CD14-positive monocyte (primary cell): ENCODE results near the gene STON2. TPM values are rescaled to one million over a fixed set of nuclear protein-coding genes. Genes with fewer than 3 reads are reported as not detected.

ENCODE experiments used
- DNase-seq, 3 donors: peaks; one replicate each; pipeline ENCODE4 v3.0.0-alpha.2; 2011 to 2022
- H2AFZ ChIP-seq: 2 replicates; pipeline ENCODE4 v1.6.0; 2012; ENCODE audit warnings: mild to moderate bottlenecking, low read depth, low read length, inconsistent platforms; ENCODE audit not compliant: insufficient read depth, poor library complexity, severe bottlenecking
- H3K27ac ChIP-seq, 2 donors: 1 replicate in 1 of 2; 2 replicates in 1 of 2; pipeline ENCODE4 v1.5.1; 2012 to 2013; ENCODE audit warnings: low read length in 2 of 2, control low read depth in 1 of 2, inconsistent platforms in 1 of 2, low read depth in 1 of 2, mild to moderate bottlenecking in 1 of 2
- H3K27me3 ChIP-seq, 2 donors: one replicate each; pipeline versions ENCODE4 v1.6.0 to v1.6.1; 2011 to 2013; ENCODE audit warnings: low read length in 2 of 2; ENCODE audit not compliant: control insufficient read depth in 2 of 2, insufficient read depth in 2 of 2
- H3K36me3 ChIP-seq, 2 donors: replicated peaks in 1 of 2; 1 replicate in 1 of 2; 2 replicates in 1 of 2; pipeline versions ENCODE4 v1.5.1 to v1.6.1; 2012 to 2013; ENCODE audit warnings: low read length in 2 of 2, control low read depth in 1 of 2, inconsistent platforms in 1 of 2, mild to moderate bottlenecking in 1 of 2; ENCODE audit not compliant: insufficient read depth in 2 of 2, control insufficient read depth in 1 of 2
- H3K4me1 ChIP-seq, 2 donors: 1 replicate in 1 of 2; 2 replicates in 1 of 2; pipeline versions ENCODE4 v1.5.1 to v1.6.1; 2012 to 2013; ENCODE audit warnings: low read length in 2 of 2, control low read depth in 1 of 2, inconsistent platforms in 1 of 2, mild to moderate bottlenecking in 1 of 2, moderate library complexity in 1 of 2; ENCODE audit not compliant: insufficient read depth in 2 of 2, control insufficient read depth in 1 of 2
- H3K4me2 ChIP-seq: replicated peaks from 2 replicates; pipeline ENCODE3; 2012; ENCODE audit warnings: low read length, moderate library complexity, mild to moderate bottlenecking; ENCODE audit not compliant: poor library complexity, severe bottlenecking; ENCODE audit errors: extremely low read depth
- H3K4me3 ChIP-seq, 3 experiments: fragments of 200-600 bp in 1 of 3; sonication (generic) in 1 of 3; replicated peaks in 1 of 3; 1 replicate in 2 of 3; 2 replicates in 1 of 3; pipeline ENCODE4 v1.5.1; 2011 to 2013; ENCODE audit warnings: low read length in 3 of 3, mild to moderate bottlenecking in 3 of 3, control low read depth in 2 of 3, low read depth in 2 of 3, inconsistent platforms in 1 of 3, moderate library complexity in 1 of 3
- H3K79me2 ChIP-seq: 2 replicates; pipeline ENCODE4 v1.6.0; 2012; ENCODE audit warnings: mild to moderate bottlenecking, control low read depth, inconsistent platforms, low read length, moderate library complexity; ENCODE audit not compliant: insufficient read depth
- H3K9ac ChIP-seq: 2 replicates; pipeline ENCODE4 v1.6.0; 2017; ENCODE audit warnings: low read length, mild to moderate bottlenecking; ENCODE audit not compliant: insufficient read depth, poor library complexity, severe bottlenecking
- H3K9me3 ChIP-seq, 2 donors: replicated peaks in 1 of 2; 1 replicate in 1 of 2; 2 replicates in 1 of 2; pipeline versions ENCODE4 v1.5.1 to v1.6.1; 2012 to 2013; ENCODE audit warnings: low read length in 2 of 2, control low read depth in 1 of 2; ENCODE audit not compliant: control insufficient read depth in 1 of 2, insufficient read depth in 1 of 2
- H4K20me1 ChIP-seq: 2 replicates; pipeline ENCODE4 v1.6.0; 2012; ENCODE audit warnings: mild to moderate bottlenecking, low read length, control low read depth, moderate library complexity; ENCODE audit not compliant: insufficient read depth
- H3K27ac Mint-ChIP-seq, 7 donors: one replicate each; pipeline ENCODE4 v1.8.0; 2020; ENCODE audit warnings: mild to moderate bottlenecking in 7 of 7, mixed read lengths in 7 of 7, moderate library complexity in 6 of 7, inconsistent platforms in 2 of 7
- H3K27me3 Mint-ChIP-seq, 3 donors: one replicate each; pipeline ENCODE4 v1.8.0; 2021 to 2022; ENCODE audit warnings: low read depth in 3 of 3, mild to moderate bottlenecking in 3 of 3, mixed read lengths in 3 of 3, moderate library complexity in 3 of 3, inconsistent platforms in 1 of 3
- H3K36me3 Mint-ChIP-seq, 2 donors: one replicate each; pipeline ENCODE4 v1.8.0; 2020; ENCODE audit warnings: mixed read lengths in 2 of 2, inconsistent platforms in 1 of 2, mild to moderate bottlenecking in 1 of 2
- H3K4me1 Mint-ChIP-seq: one replicate; pipeline ENCODE4 v1.8.0; 2020; ENCODE audit warnings: mild to moderate bottlenecking, mixed read lengths
- H3K4me3 Mint-ChIP-seq, 2 donors: one replicate each; pipeline ENCODE4 v1.8.0; 2020; ENCODE audit warnings: mild to moderate bottlenecking in 2 of 2, mixed read lengths in 2 of 2, moderate library complexity in 1 of 2
- H3K9me3 Mint-ChIP-seq, 7 donors: one replicate each; pipeline ENCODE4 v1.8.0; 2020 to 2022; ENCODE audit warnings: mixed read lengths in 7 of 7, mild to moderate bottlenecking in 6 of 7, moderate library complexity in 6 of 7, inconsistent platforms in 2 of 7
- WGBS: methylation state at CpG from one replicate; pipeline ENCODE4 v1.1.5; 2013; ENCODE audit warnings: missing lambda C conversion rate; ENCODE audit not compliant: insufficient coverage; 5-methylcytosine and 5-hydroxymethylcytosine counted together
- intact Hi-C, 2 donors: fragments of 100-400 bp; cut with micrococcal nuclease; formaldehyde crosslinking; loops; one replicate each; pipeline versions ENCODE4 v1.15.0 to v1.15.1; 2023
- polyA plus RNA-seq, 3 donors: library from polyadenylated mRNA; depleted of rRNA in 1 of 3; unstranded in 2 of 3; stranded (reverse) in 1 of 3; fragments of 300-500 nt in 2 of 3; fragments of >200 nt in 1 of 3; fragmentation: Illumina TruSeq in 2 of 3; gene quantifications; 1 replicate in 2 of 3; 2 replicates in 1 of 3; pipeline ENCODE4 v1.2.3, GENCODE V29; 2012 to 2021
- TF ChIP-seq, protein P1 (sequence below): fragments of 200-600 bp; IDR thresholded peaks from one replicate; pipeline ENCODE4 v1.8.0; 2022; ENCODE audit warnings: antibody characterized with exemption, mild to moderate bottlenecking

STON2 gene
- polyA plus RNA-seq, 3 donors, result 1.6 to 3.2 (median 2.1) TPM

DNA sequence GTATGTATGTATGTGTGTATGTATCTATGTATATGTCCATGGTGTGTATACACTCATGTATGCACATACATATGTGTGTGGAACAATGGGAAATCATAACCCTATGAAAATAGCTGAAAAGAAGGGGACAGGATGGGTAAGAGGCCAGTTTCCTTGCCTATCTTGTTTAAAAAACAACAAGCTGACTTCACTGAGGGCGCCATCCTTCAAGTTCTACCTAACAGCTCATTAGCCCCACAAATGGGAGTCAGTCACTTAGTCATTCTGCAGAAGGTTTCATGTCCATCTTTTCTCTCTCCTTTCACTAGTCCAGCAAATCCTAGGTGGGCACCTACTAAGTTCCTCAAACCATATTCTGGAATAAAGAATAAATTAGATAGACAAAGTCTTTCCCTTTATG, 14.7 kb downstream of the STON2 start:
- no CpG with 5 or more reads among the region's 1 CpG for WGBS
- Mint-ChIP-seq H3K27ac (no peak overlapping the region), H3K4me3 (no peak overlapping the region), H3K4me1 (peaks cover 6% of the 10 kb centered on the region), H3K36me3 (peaks cover 0 to 1% of the 10 kb centered on the region in 2 donors), H3K27me3 (peaks cover 6 to 33% (median 29%) of the 10 kb centered on the region in 3 donors), H3K9me3 (peaks cover 0 to 4% (median 0%) of the 10 kb centered on the region in 7 donors)
- Histone ChIP-seq H3K27me3 (peaks cover 2 to 16% of the 10 kb centered on the region in 2 donors), H2AFZ (no peak overlapping the region), H4K20me1 (no peaks in the 10 kb centered on the region), H3K4me2 (no peak overlapping the region), H3K9me3 (no peaks in the 10 kb centered on the region), H3K27ac (no peak overlapping the region), H3K79me2 (no peaks in the 10 kb centered on the region), H3K4me3 (no peak overlapping the region), H3K4me1 (no peaks in the 10 kb centered on the region), H3K9ac (no peak overlapping the region), H3K36me3 (no peaks in the 10 kb centered on the region)
- DNase-seq, result no peak
- intact Hi-C loops, result loop anchor here (10.0 kb wide), 1 partner anchor 49 kb away; no protein-coding TSS in a partner anchor
- TF ChIP-seq, protein P1, sequence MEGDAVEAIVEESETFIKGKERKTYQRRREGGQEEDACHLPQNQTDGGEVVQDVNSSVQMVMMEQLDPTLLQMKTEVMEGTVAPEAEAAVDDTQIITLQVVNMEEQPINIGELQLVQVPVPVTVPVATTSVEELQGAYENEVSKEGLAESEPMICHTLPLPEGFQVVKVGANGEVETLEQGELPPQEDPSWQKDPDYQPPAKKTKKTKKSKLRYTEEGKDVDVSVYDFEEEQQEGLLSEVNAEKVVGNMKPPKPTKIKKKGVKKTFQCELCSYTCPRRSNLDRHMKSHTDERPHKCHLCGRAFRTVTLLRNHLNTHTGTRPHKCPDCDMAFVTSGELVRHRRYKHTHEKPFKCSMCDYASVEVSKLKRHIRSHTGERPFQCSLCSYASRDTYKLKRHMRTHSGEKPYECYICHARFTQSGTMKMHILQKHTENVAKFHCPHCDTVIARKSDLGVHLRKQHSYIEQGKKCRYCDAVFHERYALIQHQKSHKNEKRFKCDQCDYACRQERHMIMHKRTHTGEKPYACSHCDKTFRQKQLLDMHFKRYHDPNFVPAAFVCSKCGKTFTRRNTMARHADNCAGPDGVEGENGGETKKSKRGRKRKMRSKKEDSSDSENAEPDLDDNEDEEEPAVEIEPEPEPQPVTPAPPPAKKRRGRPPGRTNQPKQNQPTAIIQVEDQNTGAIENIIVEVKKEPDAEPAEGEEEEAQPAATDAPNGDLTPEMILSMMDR, result no peak

DNA sequence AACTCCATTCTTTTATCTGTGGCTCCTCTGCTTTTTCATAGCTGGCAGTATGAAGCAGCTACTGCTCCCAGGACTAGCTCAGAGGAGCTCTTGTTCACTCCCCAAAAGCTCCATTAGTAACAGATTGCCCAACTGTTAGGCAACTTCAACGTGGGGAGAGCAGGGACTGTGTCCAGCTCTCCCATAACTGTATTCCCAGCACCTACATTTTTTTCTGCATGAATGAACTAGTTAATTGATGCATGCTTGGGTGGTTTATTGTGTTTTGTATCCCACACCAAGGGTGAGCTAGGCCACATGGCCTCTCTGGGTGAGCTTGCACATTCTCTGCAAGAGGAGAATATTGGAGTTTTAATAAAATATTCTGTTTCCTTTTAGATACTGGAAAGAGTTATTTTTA, 15.2 kb downstream of the STON2 start:
- no peak overlapping the region for H3K9ac ChIP-seq
- H4K20me1 ChIP-seq, result no peaks in the 10 kb centered on the region
- intact Hi-C loops, result loop anchor here (10.0 kb wide), 1 partner anchor 50 kb away; no protein-coding TSS in a partner anchor
- Mint-ChIP-seq H3K27ac (no peak overlapping the region), H3K9me3 (peaks cover 0 to 7% (median 2%) of the 10 kb centered on the region in 7 donors), H3K27me3 (peaks cover 3 to 29% (median 25%) of the 10 kb centered on the region in 3 donors), H3K36me3 (peaks cover 0 to 1% of the 10 kb centered on the region in 2 donors), H3K4me3 (no peak overlapping the region), H3K4me1 (peaks cover 6% of the 10 kb centered on the region)
- no peaks in the 10 kb centered on the region for H3K79me2 ChIP-seq
- H2AFZ ChIP-seq, result no peak overlapping the region
- no peak for DNase-seq
- TF ChIP-seq, protein P1, result no peak
- H3K9me3 ChIP-seq, result no peaks in the 10 kb centered on the region
- no peaks in the 10 kb centered on the region for H3K4me1 ChIP-seq
- no peaks in the 10 kb centered on the region for H3K36me3 ChIP-seq
- no peak overlapping the region for H3K4me2 ChIP-seq
- no peak overlapping the region for H3K4me3 ChIP-seq
- no CpG with 5 or more reads among the region's 1 CpG for WGBS
- peaks cover 2 to 16% of the 10 kb centered on the region in 2 donors for H3K27me3 ChIP-seq
- H3K27ac ChIP-seq, result no peak overlapping the region
